Endothelial cell of umbilical vein (primary cell): Measurements from ENCODE around the gene SETD1A.
A peak's percentile ranks its signal among the peaks of the same experiment; 100 is the strongest.

Experiments
- MYC ChIP-seq: IDR thresholded peaks from one replicate; pipeline ENCODE4 v1.6.1; 2011; ENCODE audit warnings: mild to moderate bottlenecking, low read depth, low read length
- POLR2A ChIP-seq: IDR thresholded peaks from 2 replicates; pipeline ENCODE4 v1.6.1; 2012; ENCODE audit warnings: low read depth, mild to moderate bottlenecking, control low read depth, low read length
- POLR2AphosphoS5 ChIP-seq: IDR thresholded peaks from 2 replicates; pipeline ENCODE4 v1.6.1; 2012; ENCODE audit warnings: low read depth, mild to moderate bottlenecking, control low read depth, low read length, moderate library complexity; ENCODE audit not compliant: insufficient read depth
- TF ChIP-seq, protein P1 (sequence below), 2 donors: IDR thresholded peaks; 1 replicate in 1 of 2; 2 replicates in 1 of 2; pipeline ENCODE4 v1.5.1; 2011; ENCODE audit warnings: low read length in 2 of 2, mild to moderate bottlenecking in 2 of 2, moderate library complexity in 2 of 2, control low read depth in 1 of 2, inconsistent platforms in 1 of 2, low read depth in 1 of 2; ENCODE audit not compliant: insufficient read depth in 1 of 2; ENCODE audit errors: extremely low read depth in 1 of 2

- TF ChIP-seq, protein P1, sequence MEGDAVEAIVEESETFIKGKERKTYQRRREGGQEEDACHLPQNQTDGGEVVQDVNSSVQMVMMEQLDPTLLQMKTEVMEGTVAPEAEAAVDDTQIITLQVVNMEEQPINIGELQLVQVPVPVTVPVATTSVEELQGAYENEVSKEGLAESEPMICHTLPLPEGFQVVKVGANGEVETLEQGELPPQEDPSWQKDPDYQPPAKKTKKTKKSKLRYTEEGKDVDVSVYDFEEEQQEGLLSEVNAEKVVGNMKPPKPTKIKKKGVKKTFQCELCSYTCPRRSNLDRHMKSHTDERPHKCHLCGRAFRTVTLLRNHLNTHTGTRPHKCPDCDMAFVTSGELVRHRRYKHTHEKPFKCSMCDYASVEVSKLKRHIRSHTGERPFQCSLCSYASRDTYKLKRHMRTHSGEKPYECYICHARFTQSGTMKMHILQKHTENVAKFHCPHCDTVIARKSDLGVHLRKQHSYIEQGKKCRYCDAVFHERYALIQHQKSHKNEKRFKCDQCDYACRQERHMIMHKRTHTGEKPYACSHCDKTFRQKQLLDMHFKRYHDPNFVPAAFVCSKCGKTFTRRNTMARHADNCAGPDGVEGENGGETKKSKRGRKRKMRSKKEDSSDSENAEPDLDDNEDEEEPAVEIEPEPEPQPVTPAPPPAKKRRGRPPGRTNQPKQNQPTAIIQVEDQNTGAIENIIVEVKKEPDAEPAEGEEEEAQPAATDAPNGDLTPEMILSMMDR (IDR thresholded peaks at IDR 0.05; ENCODE audit: extremely low read depth in 1 of 2, insufficient read depth in 1 of 2, low read depth in 1 of 2, low read length in 2 of 2): no peak
- TF ChIP-seq MYC (no peak), POLR2A (peak; percentile 59), POLR2AphosphoS5 (peak; percentile 16)
Observed at GRCh38 chr16:31033709-31034492, 76.3 kb downstream of the SETD1A start.
